Panc1 (cell line): ENCODE data around the gene GDF2.

Experiments
- CTCF ChIP-seq: fragments of 450-650 bp; IDR thresholded peaks from 2 replicates; pipeline ENCODE4 v1.5.1; 2017; ENCODE audit warnings: mild to moderate bottlenecking
- POLR2AphosphoS5 ChIP-seq: IDR thresholded peaks from 2 replicates; pipeline ENCODE4 v1.6.1; 2012; ENCODE audit warnings: mild to moderate bottlenecking, low read depth, low read length, moderate library complexity
- REST ChIP-seq, 2 experiments: IDR thresholded peaks; 2 replicates each; pipeline ENCODE4 v1.6.1; 2011 to 2012; ENCODE audit warnings: low read depth in 2 of 2, control low read depth in 1 of 2, low read length in 1 of 2, mild to moderate bottlenecking in 1 of 2, moderate library complexity in 1 of 2; ENCODE audit not compliant: insufficient read depth in 1 of 2
- SIN3A ChIP-seq: IDR thresholded peaks from 2 replicates; pipeline ENCODE4 v1.6.1; 2012; ENCODE audit warnings: low read depth, mild to moderate bottlenecking, low read length, moderate library complexity, borderline replicate concordance; ENCODE audit not compliant: insufficient read depth
- TCF7L2 ChIP-seq: IDR thresholded peaks from 2 replicates; pipeline ENCODE4 v1.6.1; 2011; ENCODE audit warnings: mild to moderate bottlenecking, low read depth, low read length, inconsistent platforms

- TF ChIP-seq CTCF (no peak), POLR2AphosphoS5 (no peak), REST (IDR thresholded peaks at IDR 0.05; ENCODE audit: insufficient read depth in 1 of 2, low read depth in 2 of 2, low read length in 1 of 2) (no peak), SIN3A (no peak), TCF7L2 (no peak)
Measured at GRCh38 chr10:47288236-47288635, 34.0 kb upstream of the GDF2 start.
